Measurements from ENCODE around the gene JAZF1. TPM values are rescaled to one million over a fixed set of nuclear protein-coding genes. Genes with fewer than 3 reads are reported as not detected.
"Not testable (repeated sequence)": the region's sequence is repeated elsewhere in the genome, so short reads cannot be mapped to it uniquely, and the experiment has no call there.

The JAZF1 gene
- total RNA-seq, 4 donors from 2014 or later: 1.6 to 8.6 (median 5.3) TPM

DNA sequence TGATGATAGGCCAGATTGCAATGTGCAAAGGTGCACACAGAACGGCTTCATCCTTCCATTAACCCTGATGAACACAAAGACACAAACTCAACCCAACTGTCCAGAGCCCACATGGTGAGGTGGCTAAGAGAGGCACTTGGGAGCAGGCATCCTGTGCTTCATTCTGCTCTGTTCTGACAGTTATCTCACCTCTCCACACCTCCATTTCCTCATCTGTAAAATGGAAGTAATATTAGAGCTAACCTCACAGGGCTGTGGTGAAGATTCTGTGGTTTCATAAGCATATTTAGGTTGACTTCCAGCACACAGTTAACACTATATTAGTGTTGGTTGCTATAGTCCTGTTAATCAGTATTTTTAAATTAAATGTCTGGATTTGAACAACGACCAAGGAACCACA lies 314.3 kb downstream of the JAZF1 start:
- H3K27ac ChIP-seq: no peak overlapping the region
- no peaks in the 10 kb centered on the region for H3K27me3 ChIP-seq
- H3K4me1 ChIP-seq: no peaks in the 10 kb centered on the region
- no peaks in the 10 kb centered on the region for H3K36me3 ChIP-seq
- DNase-seq: no peak
- intact Hi-C loops (cut with DNase I; ENCODE audit: low total_unique reads): no loop called here
- in situ Hi-C loops (cut with MboI; ENCODE audit: low sequenced_read_pairs in 4 of 4): no loop called here
- H3K9me3 ChIP-seq: no peaks in the 10 kb centered on the region
- no peak overlapping the region for H3K4me3 ChIP-seq
- no peak for ATAC-seq
- no peak for TF ChIP-seq POLR2A (IDR thresholded peaks at IDR 0.05)
- TF ChIP-seq, protein P1, sequence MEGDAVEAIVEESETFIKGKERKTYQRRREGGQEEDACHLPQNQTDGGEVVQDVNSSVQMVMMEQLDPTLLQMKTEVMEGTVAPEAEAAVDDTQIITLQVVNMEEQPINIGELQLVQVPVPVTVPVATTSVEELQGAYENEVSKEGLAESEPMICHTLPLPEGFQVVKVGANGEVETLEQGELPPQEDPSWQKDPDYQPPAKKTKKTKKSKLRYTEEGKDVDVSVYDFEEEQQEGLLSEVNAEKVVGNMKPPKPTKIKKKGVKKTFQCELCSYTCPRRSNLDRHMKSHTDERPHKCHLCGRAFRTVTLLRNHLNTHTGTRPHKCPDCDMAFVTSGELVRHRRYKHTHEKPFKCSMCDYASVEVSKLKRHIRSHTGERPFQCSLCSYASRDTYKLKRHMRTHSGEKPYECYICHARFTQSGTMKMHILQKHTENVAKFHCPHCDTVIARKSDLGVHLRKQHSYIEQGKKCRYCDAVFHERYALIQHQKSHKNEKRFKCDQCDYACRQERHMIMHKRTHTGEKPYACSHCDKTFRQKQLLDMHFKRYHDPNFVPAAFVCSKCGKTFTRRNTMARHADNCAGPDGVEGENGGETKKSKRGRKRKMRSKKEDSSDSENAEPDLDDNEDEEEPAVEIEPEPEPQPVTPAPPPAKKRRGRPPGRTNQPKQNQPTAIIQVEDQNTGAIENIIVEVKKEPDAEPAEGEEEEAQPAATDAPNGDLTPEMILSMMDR (IDR thresholded peaks at IDR 0.05 in 4 of 5, conservative IDR thresholded peaks at IDR 0.05 in 1 of 5): no peak

GRCh38 chr7:27863880-27864279 lies 316.7 kb downstream of the JAZF1 start:
- H3K4me1 ChIP-seq: no peaks in the 10 kb centered on the region
- no peaks in the 10 kb centered on the region for H3K36me3 ChIP-seq
- no peak overlapping the region for H3K4me3 ChIP-seq
- H3K27me3 ChIP-seq: no peaks in the 10 kb centered on the region
- TF ChIP-seq, protein P1 (IDR thresholded peaks at IDR 0.05 in 4 of 5, conservative IDR thresholded peaks at IDR 0.05 in 1 of 5): no peak
- no peak for TF ChIP-seq POLR2A (IDR thresholded peaks at IDR 0.05)
- no peaks in the 10 kb centered on the region for H3K9me3 ChIP-seq
- no peak for DNase-seq
- intact Hi-C loops (cut with DNase I; ENCODE audit: low total_unique reads): no loop called here
- no peak for ATAC-seq
- H3K27ac ChIP-seq: no peak overlapping the region
- in situ Hi-C loops (cut with MboI; ENCODE audit: low sequenced_read_pairs in 4 of 4): no loop called here

DNA sequence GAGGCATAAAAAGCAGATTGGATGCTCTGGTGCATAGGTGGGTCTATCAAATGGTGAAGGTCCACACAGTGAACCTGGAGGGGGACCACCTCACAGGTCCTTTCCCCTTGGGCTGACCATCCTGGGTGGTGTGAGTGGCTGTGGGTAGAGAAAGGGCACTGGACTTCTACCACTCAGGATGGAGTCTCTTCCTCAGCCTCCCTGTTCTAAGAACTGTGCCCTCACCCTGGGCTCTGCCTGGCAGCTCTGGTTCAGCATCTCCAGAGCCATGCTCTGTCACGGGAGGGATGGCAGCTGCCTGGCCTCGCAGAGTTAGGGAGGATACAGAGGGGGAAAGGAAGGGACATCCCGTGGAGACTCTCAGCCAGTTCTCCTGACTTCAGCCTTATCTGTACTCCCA lies 318.8 kb downstream of the JAZF1 start:
- in situ Hi-C loops (cut with MboI; ENCODE audit: low sequenced_read_pairs in 4 of 4) (no loop called here), intact Hi-C loops (cut with DNase I; ENCODE audit: low total_unique reads) (no loop called here)
- no peaks in the 10 kb centered on the region for H3K9me3 ChIP-seq
- H3K27ac ChIP-seq: no peak overlapping the region
- TF ChIP-seq, protein P1 (IDR thresholded peaks at IDR 0.05 in 4 of 5, conservative IDR thresholded peaks at IDR 0.05 in 1 of 5): no peak
- no peak for TF ChIP-seq POLR2A (IDR thresholded peaks at IDR 0.05)
- no peak for DNase-seq
- no peaks in the 10 kb centered on the region for H3K27me3 ChIP-seq
- no peaks in the 10 kb centered on the region for H3K4me1 ChIP-seq
- no peak overlapping the region for H3K4me3 ChIP-seq
- ATAC-seq: no peak
- H3K36me3 ChIP-seq: no peaks in the 10 kb centered on the region

DNA sequence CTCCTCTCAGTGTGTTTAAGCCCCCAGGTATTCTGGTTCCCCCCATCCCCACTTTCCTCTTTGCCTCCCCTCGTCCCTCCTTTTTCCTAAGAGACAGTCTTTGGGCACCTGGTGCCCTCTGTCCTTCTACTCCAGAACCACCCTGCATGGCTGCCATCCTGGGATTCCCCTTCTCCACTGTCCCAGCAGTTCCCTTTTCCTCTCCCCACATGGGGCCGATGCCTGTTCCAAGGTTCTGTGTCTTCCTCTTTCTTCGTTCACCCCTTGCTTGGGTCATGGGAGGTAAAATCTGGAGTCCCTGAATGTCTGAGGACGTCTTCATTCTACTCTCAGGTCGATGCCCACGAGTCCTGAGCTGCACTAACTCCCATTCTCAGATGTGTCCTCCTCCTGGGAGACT lies 319.8 kb downstream of the JAZF1 start:
- H3K4me1 ChIP-seq: no peaks in the 10 kb centered on the region
- H3K4me3 ChIP-seq: no peak overlapping the region
- H3K27me3 ChIP-seq: no peaks in the 10 kb centered on the region
- in situ Hi-C loops (cut with MboI; ENCODE audit: low sequenced_read_pairs in 4 of 4) (no loop called here), intact Hi-C loops (cut with DNase I; ENCODE audit: low total_unique reads) (no loop called here)
- ATAC-seq: no peak
- H3K27ac ChIP-seq: no peak overlapping the region
- no peaks in the 10 kb centered on the region for H3K9me3 ChIP-seq
- TF ChIP-seq POLR2A (IDR thresholded peaks at IDR 0.05): no peak
- TF ChIP-seq, protein P1 (IDR thresholded peaks at IDR 0.05 in 4 of 5, conservative IDR thresholded peaks at IDR 0.05 in 1 of 5): no peak
- H3K36me3 ChIP-seq: no peaks in the 10 kb centered on the region
- DNase-seq: no peak

GRCh38 chr7:27856703-27857485 lies 323.7 kb downstream of the JAZF1 start:
- intact Hi-C loops (cut with DNase I; ENCODE audit: low total_unique reads): not testable (repeated sequence)

More at GRCh38 chr7:27856703-27857485, 323.7 kb downstream of the JAZF1 start:
- H3K9me3 ChIP-seq; H3K36me3 ChIP-seq; ATAC-seq; in situ Hi-C loops (cut with MboI; ENCODE audit: low sequenced_read_pairs in 4 of 4); H3K27me3 ChIP-seq; DNase-seq; H3K4me1 ChIP-seq; H3K27ac ChIP-seq; H3K4me3 ChIP-seq: not testable (repeated sequence)
